Measurements from ENCODE around the gene PIGX. TPM values are rescaled to one million over a fixed set of nuclear protein-coding genes. Genes with fewer than 3 reads are reported as not detected.
A peak's percentile ranks its signal among the peaks of the same experiment; 100 is the strongest.

Gene PIGX
- total RNA-seq, 6 experiments from 2014 or later, result 6.4 to 17.0 (median 7.2) TPM

GRCh38 chr3:196757876-196758739 is 45.9 kb downstream of the PIGX start:
- DNase-seq (no peak), ATAC-seq (peak in 1 of 4 donors; percentile 96)
- H3K4me3 ChIP-seq, result no peak overlapping the region
- peaks cover 0 to 3% (median 1%) of the 10 kb centered on the region in 4 donors for H3K36me3 ChIP-seq
- 85% methylated on average over 8 of the region's 9 CpGs for WGBS (ENCODE audit: insufficient coverage, low coverage, low lambda C conversion rate, missing lambda C conversion rate)
- intact Hi-C loops (cut with DNase I), result no loop called here
- TF ChIP-seq, protein P1, sequence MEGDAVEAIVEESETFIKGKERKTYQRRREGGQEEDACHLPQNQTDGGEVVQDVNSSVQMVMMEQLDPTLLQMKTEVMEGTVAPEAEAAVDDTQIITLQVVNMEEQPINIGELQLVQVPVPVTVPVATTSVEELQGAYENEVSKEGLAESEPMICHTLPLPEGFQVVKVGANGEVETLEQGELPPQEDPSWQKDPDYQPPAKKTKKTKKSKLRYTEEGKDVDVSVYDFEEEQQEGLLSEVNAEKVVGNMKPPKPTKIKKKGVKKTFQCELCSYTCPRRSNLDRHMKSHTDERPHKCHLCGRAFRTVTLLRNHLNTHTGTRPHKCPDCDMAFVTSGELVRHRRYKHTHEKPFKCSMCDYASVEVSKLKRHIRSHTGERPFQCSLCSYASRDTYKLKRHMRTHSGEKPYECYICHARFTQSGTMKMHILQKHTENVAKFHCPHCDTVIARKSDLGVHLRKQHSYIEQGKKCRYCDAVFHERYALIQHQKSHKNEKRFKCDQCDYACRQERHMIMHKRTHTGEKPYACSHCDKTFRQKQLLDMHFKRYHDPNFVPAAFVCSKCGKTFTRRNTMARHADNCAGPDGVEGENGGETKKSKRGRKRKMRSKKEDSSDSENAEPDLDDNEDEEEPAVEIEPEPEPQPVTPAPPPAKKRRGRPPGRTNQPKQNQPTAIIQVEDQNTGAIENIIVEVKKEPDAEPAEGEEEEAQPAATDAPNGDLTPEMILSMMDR (IDR thresholded peaks at IDR 0.05), result no peak
- no peak for TF ChIP-seq POLR2A (IDR thresholded peaks at IDR 0.05)
- peaks cover 0 to 3% (median 0%) of the 10 kb centered on the region in 4 donors for H3K9me3 ChIP-seq
- H3K27me3 ChIP-seq, result no peaks in the 10 kb centered on the region
- no peak overlapping the region for H3K27ac ChIP-seq
- no peaks in the 10 kb centered on the region for H3K4me1 ChIP-seq

DNA sequence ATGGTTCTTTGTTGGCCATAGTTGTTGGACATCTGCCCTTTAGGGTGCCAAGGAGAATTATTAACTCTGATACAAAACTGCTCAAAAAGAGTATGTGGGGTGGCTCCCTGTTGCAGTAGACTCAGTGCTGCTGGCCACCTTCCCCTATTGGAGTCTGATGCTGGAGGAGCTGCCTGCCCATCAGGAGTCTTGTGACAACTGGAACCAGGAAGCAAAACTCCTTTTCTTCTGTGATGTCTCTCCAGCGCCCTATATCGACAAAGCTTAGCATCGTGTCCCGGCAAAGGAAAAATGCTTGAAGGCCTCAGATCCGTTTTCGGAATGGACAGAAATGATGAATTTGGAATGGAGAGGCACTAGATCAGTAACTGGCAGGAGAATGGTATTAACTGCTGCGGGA is 51.0 kb downstream of the PIGX start:
- Histone ChIP-seq H3K4me3 (no peak overlapping the region), H3K4me1 (no peaks in the 10 kb centered on the region), H3K27me3 (no peaks in the 10 kb centered on the region), H3K27ac (no peak overlapping the region), H3K36me3 (no peaks in the 10 kb centered on the region), H3K9me3 (no peaks in the 10 kb centered on the region)
- DNase-seq, result no peak
- intact Hi-C loops (cut with DNase I), result no loop called here
- TF ChIP-seq POLR2A (IDR thresholded peaks at IDR 0.05), result no peak
- TF ChIP-seq, protein P1 (IDR thresholded peaks at IDR 0.05), result no peak
- ATAC-seq, result peak in 1 of 4 donors; percentile 34
- WGBS (ENCODE audit: insufficient coverage, low coverage, low lambda C conversion rate, missing lambda C conversion rate), result 87% methylated on average over 7 of the region's 7 CpGs

DNA sequence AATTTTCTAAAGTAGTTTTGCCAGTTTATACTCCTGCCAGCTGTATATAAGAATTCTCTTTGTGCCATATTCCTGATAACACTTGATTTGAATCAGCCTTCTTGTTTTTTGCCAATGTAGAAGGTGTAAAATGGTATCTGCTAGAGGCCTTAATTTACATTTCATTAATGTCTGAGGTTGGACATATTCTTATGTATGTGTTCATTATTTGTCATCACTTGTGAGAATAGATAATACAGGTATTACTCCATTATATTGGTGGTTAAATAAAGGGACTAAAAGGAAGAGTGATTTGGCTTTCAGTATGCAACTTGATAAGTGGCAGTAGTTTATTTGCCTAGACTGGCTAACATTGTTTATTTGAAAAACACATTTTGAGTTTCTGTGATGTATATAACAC is 53.3 kb downstream of the PIGX start:
- no peak for TF ChIP-seq POLR2A (IDR thresholded peaks at IDR 0.05)
- TF ChIP-seq, protein P1 (IDR thresholded peaks at IDR 0.05), result no peak

GRCh38 chr3:196771067-196771466 is 58.9 kb downstream of the PIGX start:
- no peaks in the 10 kb centered on the region for H3K36me3 ChIP-seq
- DNase-seq, result no peak
- intact Hi-C loops (cut with DNase I), result no loop called here
- WGBS (ENCODE audit: insufficient coverage, low coverage, low lambda C conversion rate, missing lambda C conversion rate), result no CpG with 5 or more reads among the region's 1 CpG
- no peak for ATAC-seq
- H3K27me3 ChIP-seq, result no peaks in the 10 kb centered on the region
- peaks cover 0 to 16% (median 4%) of the 10 kb centered on the region in 4 donors for H3K4me1 ChIP-seq
- H3K4me3 ChIP-seq, result no peak overlapping the region
- H3K9me3 ChIP-seq, result no peaks in the 10 kb centered on the region
- H3K27ac ChIP-seq, result no peak overlapping the region
- no peak for TF ChIP-seq POLR2A (IDR thresholded peaks at IDR 0.05)
- TF ChIP-seq, protein P1 (IDR thresholded peaks at IDR 0.05), result no peak

More for the DNA sequence above, 53.3 kb downstream of the PIGX start:
- Histone ChIP-seq H3K4me1 (no peaks in the 10 kb centered on the region), H3K9me3 (no peaks in the 10 kb centered on the region), H3K27me3 (no peaks in the 10 kb centered on the region), H3K27ac (no peak overlapping the region), H3K4me3 (no peak overlapping the region), H3K36me3 (no peaks in the 10 kb centered on the region)
- ATAC-seq (no peak), DNase-seq (no peak)
- intact Hi-C loops (cut with DNase I), result no loop called here

Data from right lobe of liver (tissue), 6 donors.